Measurements from ENCODE around the gene MEIS1. TPM values are rescaled to one million over a fixed set of nuclear protein-coding genes. Genes with fewer than 3 reads are reported as not detected.

The MEIS1 gene
- total RNA-seq, 1 donor from 2014 or later = 61.8 TPM

GRCh38 chr2:66534461-66534860 is 99.5 kb downstream of the MEIS1 start:
- DNase-seq (ENCODE audit: low spot score) = no peak

GRCh38 chr2:66535574-66536289 is 100.8 kb downstream of the MEIS1 start:
- no peak for DNase-seq (ENCODE audit: low spot score)

- no peak for DNase-seq (ENCODE audit: low spot score)
These were observed 101.4 kb downstream of the MEIS1 start for GRCh38 chr2:66536290-66536673.

GRCh38 chr2:66536997-66537396 is 102.1 kb downstream of the MEIS1 start:
- no peak for DNase-seq (ENCODE audit: low spot score)

GRCh38 chr2:66538291-66538690 is 103.4 kb downstream of the MEIS1 start:
- no peak for DNase-seq (ENCODE audit: low spot score)

- DNase-seq (ENCODE audit: low spot score) = no peak
These were observed 104.5 kb downstream of the MEIS1 start for GRCh38 chr2:66539452-66539851.

- no peak for DNase-seq (ENCODE audit: low spot score)
These were observed 106.7 kb downstream of the MEIS1 start for GRCh38 chr2:66541646-66542045.

- DNase-seq (ENCODE audit: low spot score) = no peak
These were observed 108.4 kb downstream of the MEIS1 start for GRCh38 chr2:66543257-66543767.

GRCh38 chr2:66544258-66544657 is 109.3 kb downstream of the MEIS1 start:
- no peak for DNase-seq (ENCODE audit: low spot score)

- no peak for DNase-seq (ENCODE audit: low spot score)
These were observed 110.3 kb downstream of the MEIS1 start for GRCh38 chr2:66545258-66545657.

GRCh38 chr2:66547118-66547517 is 112.2 kb downstream of the MEIS1 start:
- no peak for DNase-seq (ENCODE audit: low spot score)

- no peak for DNase-seq (ENCODE audit: low spot score)
These were observed 113.0 kb downstream of the MEIS1 start for GRCh38 chr2:66547887-66548286.

GRCh38 chr2:66548422-66548821 is 113.5 kb downstream of the MEIS1 start:
- DNase-seq (ENCODE audit: low spot score) = no peak

- DNase-seq (ENCODE audit: low spot score) = no peak
These were observed 115.9 kb downstream of the MEIS1 start for GRCh38 chr2:66550826-66551225.

GRCh38 chr2:66553370-66553769 is 118.4 kb downstream of the MEIS1 start:
- DNase-seq (ENCODE audit: low spot score) = no peak

- DNase-seq (ENCODE audit: low spot score) = no peak
These were observed 120.2 kb downstream of the MEIS1 start for GRCh38 chr2:66555091-66555490.

GRCh38 chr2:66555501-66556324 is 120.8 kb downstream of the MEIS1 start:
- DNase-seq (ENCODE audit: low spot score) = no peak

- DNase-seq (ENCODE audit: low spot score) = no peak
These were observed 124.7 kb downstream of the MEIS1 start for GRCh38 chr2:66559672-66560071.

- no peak for DNase-seq (ENCODE audit: low spot score)
These were observed 125.8 kb downstream of the MEIS1 start for GRCh38 chr2:66560683-66561082.

- no peak for DNase-seq (ENCODE audit: low spot score)
These were observed 126.8 kb downstream of the MEIS1 start for GRCh38 chr2:66561645-66562303.

- no peak for DNase-seq (ENCODE audit: low spot score)
These were observed 127.4 kb downstream of the MEIS1 start for GRCh38 chr2:66562304-66562685.

GRCh38 chr2:66563473-66563872 is 128.5 kb downstream of the MEIS1 start:
- no peak for DNase-seq (ENCODE audit: low spot score)

GRCh38 chr2:66565291-66565690 is 130.4 kb downstream of the MEIS1 start:
- no peak for DNase-seq (ENCODE audit: low spot score)
